HepG2 (cell line): ENCODE results near the gene FRMD4A.

Experiments
- BHLHE40 ChIP-seq: IDR thresholded peaks from 2 replicates; pipeline ENCODE4 v1.6.1; 2011; ENCODE audit warnings: low read length, improper control_type of control experiment
- CHCHD3 ChIP-seq: sonication (generic); formaldehyde crosslinking; IDR thresholded peaks from 2 replicates; pipeline ENCODE4 v1.8.0; 2022; ENCODE audit warnings: mild to moderate bottlenecking, missing genetic modification reagents, moderate library complexity
- GABPA ChIP-seq, 2 experiments: IDR thresholded peaks; 2 replicates each; pipeline ENCODE4 v1.6.1; 2011 to 2016; ENCODE audit warnings: low read depth in 2 of 2, low read length in 1 of 2, missing biosample characterization in 1 of 2, missing genetic modification characterization in 1 of 2
- MZF1 ChIP-seq: sonication (generic); formaldehyde crosslinking; IDR thresholded peaks from 2 replicates; pipeline ENCODE4 v1.8.1; 2023; ENCODE audit warnings: mild to moderate bottlenecking, missing genetic modification reagents, borderline replicate concordance
- POLR2A ChIP-seq, 2 experiments: IDR thresholded peaks; 2 replicates each; pipeline ENCODE4 v1.6.1; 2011; ENCODE audit warnings: low read depth in 2 of 2, low read length in 2 of 2, mild to moderate bottlenecking in 1 of 2, moderate library complexity in 1 of 2; ENCODE audit not compliant: insufficient read depth in 1 of 2
- SIN3A ChIP-seq: IDR thresholded peaks from 2 replicates; pipeline ENCODE4 v1.6.1; 2011; ENCODE audit warnings: low read depth, mild to moderate bottlenecking, control low read depth, low read length, borderline replicate concordance
- SMC3 ChIP-seq: IDR thresholded peaks from 2 replicates; pipeline ENCODE4 v1.6.1; 2011; ENCODE audit warnings: low read length, improper control_type of control experiment
- SOX6 ChIP-seq, 2 experiments: fragments of 450-650 bp in 1 of 2; sonication (generic) in 1 of 2; formaldehyde crosslinking in 1 of 2; IDR thresholded peaks; 2 replicates each; pipeline versions ENCODE4 v1.4.0 to v1.6.1; 2017 to 2020; ENCODE audit warnings: antibody characterized with exemption in 1 of 2, mild to moderate bottlenecking in 1 of 2, missing genetic modification reagents in 1 of 2
- STAT6 ChIP-seq: sonication (generic); formaldehyde crosslinking; IDR thresholded peaks from 2 replicates; pipeline ENCODE4 v1.4.0; 2020; ENCODE audit warnings: missing genetic modification reagents, mild to moderate bottlenecking, borderline replicate concordance
- ZNF18 ChIP-seq: sonication (generic); formaldehyde crosslinking; IDR thresholded peaks from 2 replicates; pipeline ENCODE4 v1.8.0; 2022; ENCODE audit warnings: mild to moderate bottlenecking, missing genetic modification reagents; ENCODE audit not compliant: insufficient replicate concordance
- ZNF251 ChIP-seq: sonication (generic); formaldehyde crosslinking; IDR thresholded peaks from 2 replicates; pipeline ENCODE4 v1.9.0; 2021; ENCODE audit warnings: mild to moderate bottlenecking, missing genetic modification reagents
- ZNF792 ChIP-seq: IDR thresholded peaks from 2 replicates; pipeline ENCODE4 v1.6.1; 2016
- TF ChIP-seq, protein P1 (sequence below): sonication (generic); formaldehyde crosslinking; IDR thresholded peaks from 2 replicates; pipeline ENCODE4 v1.4.0; 2020; ENCODE audit warnings: missing genetic modification reagents, borderline replicate concordance

GRCh38 chr10:13915710-13916109 lies 415.0 kb downstream of the FRMD4A start:
- TF ChIP-seq POLR2A (IDR thresholded peaks at IDR 0.05; ENCODE audit: insufficient read depth in 1 of 2, low read depth in 2 of 2, low read length in 2 of 2) = no peak
- no peak for TF ChIP-seq GABPA (IDR thresholded peaks at IDR 0.05; ENCODE audit: low read depth, low read length)
- TF ChIP-seq GABPA (CRISPR knock-in tag; IDR thresholded peaks at IDR 0.05; ENCODE audit: low read depth) = no peak
- no peak for TF ChIP-seq BHLHE40
- no peak for TF ChIP-seq STAT6 (CRISPR knock-in tag)
- TF ChIP-seq ZNF251 (CRISPR knock-in tag) = no peak
- no peak for TF ChIP-seq MZF1 (CRISPR knock-in tag)
- TF ChIP-seq SIN3A = no peak
- TF ChIP-seq, protein P1, sequence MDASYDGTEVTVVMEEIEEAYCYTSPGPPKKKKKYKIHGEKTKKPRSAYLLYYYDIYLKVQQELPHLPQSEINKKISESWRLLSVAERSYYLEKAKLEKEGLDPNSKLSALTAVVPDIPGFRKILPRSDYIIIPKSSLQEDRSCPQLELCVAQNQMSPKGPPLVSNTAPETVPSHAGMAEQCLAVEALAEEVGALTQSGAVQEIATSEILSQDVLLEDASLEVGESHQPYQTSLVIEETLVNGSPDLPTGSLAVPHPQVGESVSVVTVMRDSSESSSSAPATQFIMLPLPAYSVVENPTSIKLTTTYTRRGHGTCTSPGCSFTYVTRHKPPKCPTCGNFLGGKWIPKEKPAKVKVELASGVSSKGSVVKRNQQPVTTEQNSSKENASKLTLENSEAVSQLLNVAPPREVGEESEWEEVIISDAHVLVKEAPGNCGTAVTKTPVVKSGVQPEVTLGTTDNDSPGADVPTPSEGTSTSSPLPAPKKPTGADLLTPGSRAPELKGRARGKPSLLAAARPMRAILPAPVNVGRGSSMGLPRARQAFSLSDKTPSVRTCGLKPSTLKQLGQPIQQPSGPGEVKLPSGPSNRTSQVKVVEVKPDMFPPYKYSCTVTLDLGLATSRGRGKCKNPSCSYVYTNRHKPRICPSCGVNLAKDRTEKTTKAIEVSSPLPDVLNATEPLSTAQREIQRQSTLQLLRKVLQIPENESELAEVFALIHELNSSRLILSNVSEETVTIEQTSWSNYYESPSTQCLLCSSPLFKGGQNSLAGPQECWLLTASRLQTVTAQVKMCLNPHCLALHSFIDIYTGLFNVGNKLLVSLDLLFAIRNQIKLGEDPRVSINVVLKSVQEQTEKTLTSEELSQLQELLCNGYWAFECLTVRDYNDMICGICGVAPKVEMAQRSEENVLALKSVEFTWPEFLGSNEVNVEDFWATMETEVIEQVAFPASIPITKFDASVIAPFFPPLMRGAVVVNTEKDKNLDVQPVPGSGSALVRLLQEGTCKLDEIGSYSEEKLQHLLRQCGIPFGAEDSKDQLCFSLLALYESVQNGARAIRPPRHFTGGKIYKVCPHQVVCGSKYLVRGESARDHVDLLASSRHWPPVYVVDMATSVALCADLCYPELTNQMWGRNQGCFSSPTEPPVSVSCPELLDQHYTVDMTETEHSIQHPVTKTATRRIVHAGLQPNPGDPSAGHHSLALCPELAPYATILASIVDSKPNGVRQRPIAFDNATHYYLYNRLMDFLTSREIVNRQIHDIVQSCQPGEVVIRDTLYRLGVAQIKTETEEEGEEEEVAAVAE (CRISPR knock-in tag) = no peak
- no peak for TF ChIP-seq SOX6 (IDR thresholded peaks at IDR 0.05)
- TF ChIP-seq SOX6 (CRISPR knock-in tag; IDR thresholded peaks at IDR 0.05) = 0 out of 2 replicates have a peak, but pooled peaks have one; percentile 26
- no peak for TF ChIP-seq ZNF792
- no peak for TF ChIP-seq CHCHD3 (CRISPR knock-in tag)
- TF ChIP-seq SMC3 = no peak
- TF ChIP-seq ZNF18 = no peak
